ENCODE results near the gene SALL4.

DNA sequence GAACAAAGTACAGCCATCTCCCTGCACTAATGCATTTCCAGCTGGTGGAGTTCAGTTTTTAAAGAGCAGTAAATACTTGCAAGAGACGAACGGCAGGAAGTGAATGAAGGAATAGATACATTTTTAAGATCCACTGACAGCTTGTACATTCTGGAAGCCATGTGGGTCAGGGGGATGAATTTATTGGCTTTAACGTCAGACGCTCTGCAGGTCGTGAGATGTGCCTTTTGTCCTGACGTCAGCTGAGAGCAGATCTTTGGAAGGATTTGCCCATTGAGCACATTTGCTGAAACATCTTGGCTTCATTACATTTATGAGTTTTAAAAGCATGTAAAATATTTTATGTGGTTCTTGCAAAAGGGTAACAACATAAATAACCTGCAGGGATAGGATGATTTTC lies 29.5 kb upstream of the SALL4 start:
- TF ChIP-seq ELF4 (IDR thresholded peaks at IDR 0.05) = no peak
- no peak for TF ChIP-seq FOXM1 (IDR thresholded peaks at IDR 0.05; ENCODE audit: borderline replicate concordance)
- TF ChIP-seq FOXK2 (IDR thresholded peaks at IDR 0.05) = no peak
- no peak for TF ChIP-seq SP1 (IDR thresholded peaks at IDR 0.05)

Measured in HEK293T (cell line).